ENCODE measurements around the gene FAM131A.

The FAM131A gene

DNA sequence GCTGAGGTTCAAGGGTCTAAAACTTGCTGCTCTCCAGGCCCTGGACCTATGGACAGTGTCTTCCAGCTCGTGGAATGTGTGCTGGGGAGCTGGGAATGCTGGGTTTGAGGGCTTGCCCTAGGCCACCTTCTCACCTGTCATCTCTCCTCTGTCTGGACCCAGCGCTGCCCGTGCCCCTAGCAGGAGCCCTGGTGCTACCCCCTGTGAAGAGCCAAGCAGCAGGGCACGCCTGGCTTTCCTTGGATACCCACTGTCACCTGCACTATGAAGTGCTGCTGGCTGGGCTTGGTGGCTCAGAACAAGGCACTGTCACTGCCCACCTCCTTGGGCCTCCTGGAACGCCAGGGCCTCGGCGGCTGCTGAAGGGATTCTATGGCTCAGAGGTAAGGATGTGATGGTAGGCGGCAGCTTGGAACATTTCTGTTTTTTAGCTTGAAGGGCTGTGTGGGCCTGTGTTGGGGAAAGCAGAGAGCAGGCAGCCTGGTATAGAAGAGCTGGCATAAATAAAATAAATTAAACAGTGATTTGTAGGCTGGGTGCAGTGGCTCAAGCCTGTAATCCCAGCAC is 47.5 kb downstream of the FAM131A start:
- no peak for TF ChIP-seq POU2F2 (IDR thresholded peaks at IDR 0.05; ENCODE audit: low read depth, low read length)
- TF ChIP-seq SPI1 (IDR thresholded peaks at IDR 0.05; ENCODE audit: low read depth, low read length) = no peak
- no peak for TF ChIP-seq POLR2A (IDR thresholded peaks at IDR 0.05; ENCODE audit: low read depth, low read length)
- no peak for TF ChIP-seq TAF1 (IDR thresholded peaks at IDR 0.05; ENCODE audit: low read depth, low read length)
- no peak for TF ChIP-seq PAX5 (IDR thresholded peaks at IDR 0.05; ENCODE audit: insufficient read depth, low read length, severe bottlenecking)
- no peak for TF ChIP-seq POLR2AphosphoS5 (IDR thresholded peaks at IDR 0.05; ENCODE audit: low read depth, low read length)
- DNase-seq (ENCODE audit: insufficient read length, low spot score) (no peak), FAIRE-seq (no peak)

DNA sequence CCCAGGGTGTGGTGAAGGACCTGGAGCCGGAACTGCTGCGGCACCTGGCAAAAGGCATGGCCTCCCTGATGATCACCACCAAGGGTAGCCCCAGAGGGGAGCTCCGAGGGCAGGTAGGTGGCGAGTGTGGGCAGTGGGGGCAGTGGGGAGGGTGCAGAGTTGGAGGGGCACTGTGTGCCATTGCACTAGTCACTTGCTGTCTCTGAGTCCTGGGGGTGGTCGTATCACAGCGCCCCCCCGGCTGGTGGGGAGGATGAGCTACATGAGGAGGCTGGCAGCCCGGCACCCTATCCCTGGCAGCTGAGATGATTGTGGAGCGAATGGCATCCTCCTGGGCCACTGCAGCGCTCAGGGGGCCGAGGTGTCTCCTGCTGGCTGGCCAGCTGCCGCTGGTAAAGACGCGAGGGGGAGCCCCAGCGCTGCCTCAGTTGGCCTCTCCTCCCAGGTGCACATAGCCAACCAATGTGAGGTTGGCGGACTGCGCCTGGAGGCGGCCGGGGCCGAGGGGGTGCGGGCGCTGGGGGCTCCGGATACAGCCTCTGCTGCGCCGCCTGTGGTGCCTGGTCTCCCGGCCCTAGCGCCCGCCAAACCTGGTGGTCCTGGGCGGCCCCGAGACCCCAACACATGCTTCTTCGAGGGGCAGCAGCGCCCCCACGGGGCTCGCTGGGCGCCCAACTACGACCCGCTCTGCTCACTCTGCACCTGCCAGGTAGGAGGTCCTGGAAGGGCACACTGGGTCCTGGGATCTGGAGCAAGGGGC is 48.8 kb downstream of the FAM131A start:
- TF ChIP-seq POLR2AphosphoS5 (IDR thresholded peaks at IDR 0.05; ENCODE audit: low read depth, low read length) = no peak
- TF ChIP-seq PAX5 (IDR thresholded peaks at IDR 0.05; ENCODE audit: insufficient read depth, low read length, severe bottlenecking) = no peak
- no peak for TF ChIP-seq POLR2A (IDR thresholded peaks at IDR 0.05; ENCODE audit: low read depth, low read length)
- TF ChIP-seq TAF1 (IDR thresholded peaks at IDR 0.05; ENCODE audit: low read depth, low read length) = no peak
- TF ChIP-seq POU2F2 (IDR thresholded peaks at IDR 0.05; ENCODE audit: low read depth, low read length) = no peak
- no peak for TF ChIP-seq SPI1 (IDR thresholded peaks at IDR 0.05; ENCODE audit: low read depth, low read length)
- FAIRE-seq = no peak
- no peak for DNase-seq (ENCODE audit: insufficient read length, low spot score)

GRCh38 chr3:184387174-184387714 is 49.8 kb downstream of the FAM131A start:
- TF ChIP-seq POU2F2 (IDR thresholded peaks at IDR 0.05; ENCODE audit: low read depth, low read length) = no peak
- TF ChIP-seq TAF1 (IDR thresholded peaks at IDR 0.05; ENCODE audit: low read depth, low read length) = no peak
- TF ChIP-seq POLR2AphosphoS5 (IDR thresholded peaks at IDR 0.05; ENCODE audit: low read depth, low read length) = no peak
- TF ChIP-seq PAX5 (IDR thresholded peaks at IDR 0.05; ENCODE audit: insufficient read depth, low read length, severe bottlenecking) = no peak
- no peak for TF ChIP-seq POLR2A (IDR thresholded peaks at IDR 0.05; ENCODE audit: low read depth, low read length)
- no peak for TF ChIP-seq SPI1 (IDR thresholded peaks at IDR 0.05; ENCODE audit: low read depth, low read length)
- DNase-seq (ENCODE audit: insufficient read length, low spot score) (no peak), FAIRE-seq (no peak)

GRCh38 chr3:184388164-184388935 is 51.0 kb downstream of the FAM131A start:
- no peak for DNase-seq (ENCODE audit: insufficient read length, low spot score)

DNA sequence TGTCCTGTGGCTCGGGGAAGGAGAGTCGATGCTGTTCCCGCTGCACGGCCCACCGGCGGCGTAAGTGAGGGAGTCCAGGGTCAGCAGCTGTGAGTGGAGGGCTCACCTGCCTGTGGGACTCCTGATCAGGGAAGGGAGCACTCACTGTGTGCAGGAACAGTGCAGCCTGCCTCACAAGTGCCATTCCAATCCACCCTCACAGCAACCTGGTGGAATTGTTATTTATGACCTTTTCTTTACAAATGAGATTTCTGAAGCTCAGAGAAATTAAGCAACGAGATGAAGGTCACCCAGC is 51.5 kb downstream of the FAM131A start:
- TF ChIP-seq POU2F2 (IDR thresholded peaks at IDR 0.05; ENCODE audit: low read depth, low read length) (no peak), SPI1 (IDR thresholded peaks at IDR 0.05; ENCODE audit: low read depth, low read length) (no peak), POLR2AphosphoS5 (IDR thresholded peaks at IDR 0.05; ENCODE audit: low read depth, low read length) (no peak), TAF1 (IDR thresholded peaks at IDR 0.05; ENCODE audit: low read depth, low read length) (no peak), PAX5 (IDR thresholded peaks at IDR 0.05; ENCODE audit: insufficient read depth, low read length, severe bottlenecking) (no peak)
- DNase-seq (ENCODE audit: insufficient read length, low spot score) (no peak), FAIRE-seq (no peak)

More at GRCh38 chr3:184388164-184388935, 51.0 kb downstream of the FAM131A start:
- TF ChIP-seq POLR2A (IDR thresholded peaks at IDR 0.05; ENCODE audit: low read depth, low read length) (no peak), TAF1 (IDR thresholded peaks at IDR 0.05; ENCODE audit: low read depth, low read length) (no peak), PAX5 (IDR thresholded peaks at IDR 0.05; ENCODE audit: insufficient read depth, low read length, severe bottlenecking) (no peak), POU2F2 (IDR thresholded peaks at IDR 0.05; ENCODE audit: low read depth, low read length) (no peak), POLR2AphosphoS5 (IDR thresholded peaks at IDR 0.05; ENCODE audit: low read depth, low read length) (no peak)
- FAIRE-seq = no peak

DNA sequence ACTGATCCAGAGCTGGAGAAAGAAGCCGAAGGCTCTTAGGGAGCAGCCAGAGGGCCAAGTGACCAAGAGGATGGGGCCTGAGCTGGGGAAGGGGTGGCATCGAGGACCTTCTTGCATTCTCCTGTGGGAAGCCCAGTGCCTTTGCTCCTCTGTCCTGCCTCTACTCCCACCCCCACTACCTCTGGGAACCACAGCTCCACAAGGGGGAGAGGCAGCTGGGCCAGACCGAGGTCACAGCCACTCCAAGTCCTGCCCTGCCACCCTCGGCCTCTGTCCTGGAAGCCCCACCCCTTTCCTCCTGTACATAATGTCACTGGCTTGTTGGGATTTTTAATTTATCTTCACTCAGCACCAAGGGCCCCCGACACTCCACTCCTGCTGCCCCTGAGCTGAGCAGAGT is 52.0 kb downstream of the FAM131A start:
- no peak for TF ChIP-seq POLR2AphosphoS5 (IDR thresholded peaks at IDR 0.05; ENCODE audit: low read depth, low read length)
- TF ChIP-seq POU2F2 (IDR thresholded peaks at IDR 0.05; ENCODE audit: low read depth, low read length) = no peak
- TF ChIP-seq PAX5 (IDR thresholded peaks at IDR 0.05; ENCODE audit: insufficient read depth, low read length, severe bottlenecking) = no peak
- DNase-seq (ENCODE audit: insufficient read length, low spot score) (no peak), FAIRE-seq (no peak)

- FAIRE-seq = no peak
- TF ChIP-seq SPI1 (IDR thresholded peaks at IDR 0.05; ENCODE audit: low read depth, low read length) = no peak
- TF ChIP-seq POU2F2 (IDR thresholded peaks at IDR 0.05; ENCODE audit: low read depth, low read length) = no peak
- TF ChIP-seq POLR2AphosphoS5 (IDR thresholded peaks at IDR 0.05; ENCODE audit: low read depth, low read length) = no peak
- no peak for DNase-seq (ENCODE audit: insufficient read length, low spot score)
These were observed 52.6 kb downstream of the FAM131A start for GRCh38 chr3:184389935-184390528.

- FAIRE-seq = no peak
- TF ChIP-seq POLR2A (IDR thresholded peaks at IDR 0.05; ENCODE audit: low read depth, low read length) = no peak
- no peak for TF ChIP-seq PAX5 (IDR thresholded peaks at IDR 0.05; ENCODE audit: insufficient read depth, low read length, severe bottlenecking)
- TF ChIP-seq TAF1 (IDR thresholded peaks at IDR 0.05; ENCODE audit: low read depth, low read length) = no peak
- no peak for TF ChIP-seq POU2F2 (IDR thresholded peaks at IDR 0.05; ENCODE audit: low read depth, low read length)
- TF ChIP-seq SPI1 (IDR thresholded peaks at IDR 0.05; ENCODE audit: low read depth, low read length) = no peak
- TF ChIP-seq POLR2AphosphoS5 (IDR thresholded peaks at IDR 0.05; ENCODE audit: low read depth, low read length) = no peak
- DNase-seq (ENCODE audit: insufficient read length, low spot score) = no peak
These were observed 53.9 kb downstream of the FAM131A start for GRCh38 chr3:184391266-184391665.

- TF ChIP-seq TAF1 (IDR thresholded peaks at IDR 0.05; ENCODE audit: low read depth, low read length) (no peak), PAX5 (IDR thresholded peaks at IDR 0.05; ENCODE audit: insufficient read depth, low read length, severe bottlenecking) (no peak), POLR2AphosphoS5 (IDR thresholded peaks at IDR 0.05; ENCODE audit: low read depth, low read length) (no peak), POLR2A (IDR thresholded peaks at IDR 0.05; ENCODE audit: low read depth, low read length) (no peak), SPI1 (IDR thresholded peaks at IDR 0.05; ENCODE audit: low read depth, low read length) (no peak), POU2F2 (IDR thresholded peaks at IDR 0.05; ENCODE audit: low read depth, low read length) (no peak)
- FAIRE-seq = no peak
- no peak for DNase-seq (ENCODE audit: insufficient read length, low spot score)
These were observed 57.9 kb downstream of the FAM131A start for GRCh38 chr3:184395320-184395660.

Measured in GM12891 (cell line).